ENCODE measurements around the gene TCF7L1.

The TCF7L1 gene

GRCh38 chr2:85236084-85236483 lies 102.9 kb downstream of the TCF7L1 start:
- no peaks in the 10 kb centered on the region for H3K36me3 ChIP-seq (replicated peaks; ENCODE audit: insufficient read depth, low read length)
- H3K27ac ChIP-seq (ENCODE audit: low read length), result no peak overlapping the region
- no peaks in the 10 kb centered on the region for H3K4me1 ChIP-seq (ENCODE audit: low read length)
- no peaks in the 10 kb centered on the region for H3K27me3 ChIP-seq (replicated peaks; ENCODE audit: insufficient read depth, low read length)
- no peak overlapping the region for H3K9ac ChIP-seq (ENCODE audit: low read length)
- no peak overlapping the region for H3K4me2 ChIP-seq (ENCODE audit: low read depth, low read length)
- no peaks in the 10 kb centered on the region for H4K20me1 ChIP-seq (ENCODE audit: insufficient read depth, low read length)
- no peak overlapping the region for H3K4me3 ChIP-seq (ENCODE audit: low read length)
- TF ChIP-seq EZH2phosphoT487 (IDR thresholded peaks at IDR 0.05; ENCODE audit: low read length), result no peak
- TF ChIP-seq EZH2 (optimal IDR thresholded peaks at IDR 0.05; ENCODE audit: low read depth, low read length), result no peak
- TF ChIP-seq CTCF (IDR thresholded peaks at IDR 0.05; ENCODE audit: low read length), result no peak
- no peaks in the 10 kb centered on the region for H3K79me2 ChIP-seq (ENCODE audit: low read length)
- H3K9me3 ChIP-seq (replicated peaks; ENCODE audit: insufficient read depth, low read length), result no peaks in the 10 kb centered on the region
- no peaks in the 10 kb centered on the region for H3K9me2 ChIP-seq (replicated peaks; ENCODE audit: insufficient read depth, low read length)
- no peak overlapping the region for H2AFZ ChIP-seq (ENCODE audit: low read length)
- no peak for DNase-seq
- H3F3A ChIP-seq (ENCODE audit: insufficient read depth, low read length), result no peaks in the 10 kb centered on the region

GRCh38 chr2:85237849-85238565 lies 104.8 kb downstream of the TCF7L1 start:
- Histone ChIP-seq H3K79me2 (ENCODE audit: low read length) (no peaks in the 10 kb centered on the region), H3K9me3 (replicated peaks; ENCODE audit: insufficient read depth, low read length) (no peaks in the 10 kb centered on the region), H3K4me1 (ENCODE audit: low read length) (no peaks in the 10 kb centered on the region), H3K4me3 (ENCODE audit: low read length) (no peak overlapping the region), H3K36me3 (replicated peaks; ENCODE audit: insufficient read depth, low read length) (no peaks in the 10 kb centered on the region), H4K20me1 (ENCODE audit: insufficient read depth, low read length) (no peaks in the 10 kb centered on the region), H2AFZ (ENCODE audit: low read length) (no peak overlapping the region), H3F3A (ENCODE audit: insufficient read depth, low read length) (no peaks in the 10 kb centered on the region), H3K27ac (ENCODE audit: low read length) (no peak overlapping the region), H3K9ac (ENCODE audit: low read length) (no peak overlapping the region), H3K9me2 (replicated peaks; ENCODE audit: insufficient read depth, low read length) (no peaks in the 10 kb centered on the region), H3K27me3 (replicated peaks; ENCODE audit: insufficient read depth, low read length) (no peaks in the 10 kb centered on the region), H3K4me2 (ENCODE audit: low read depth, low read length) (no peak overlapping the region)
- DNase-seq, result no peak
- TF ChIP-seq EZH2 (optimal IDR thresholded peaks at IDR 0.05; ENCODE audit: low read depth, low read length) (no peak), EZH2phosphoT487 (IDR thresholded peaks at IDR 0.05; ENCODE audit: low read length) (no peak), CTCF (IDR thresholded peaks at IDR 0.05; ENCODE audit: low read length) (no peak)

GRCh38 chr2:85238607-85239006 lies 105.4 kb downstream of the TCF7L1 start:
- Histone ChIP-seq H3K4me2 (ENCODE audit: low read depth, low read length) (no peak overlapping the region), H3F3A (ENCODE audit: insufficient read depth, low read length) (no peaks in the 10 kb centered on the region), H3K27me3 (replicated peaks; ENCODE audit: insufficient read depth, low read length) (no peaks in the 10 kb centered on the region), H3K36me3 (replicated peaks; ENCODE audit: insufficient read depth, low read length) (no peaks in the 10 kb centered on the region), H3K79me2 (ENCODE audit: low read length) (no peaks in the 10 kb centered on the region), H2AFZ (ENCODE audit: low read length) (no peak overlapping the region), H3K9ac (ENCODE audit: low read length) (no peak overlapping the region), H3K9me3 (replicated peaks; ENCODE audit: insufficient read depth, low read length) (no peaks in the 10 kb centered on the region), H3K27ac (ENCODE audit: low read length) (no peak overlapping the region), H3K9me2 (replicated peaks; ENCODE audit: insufficient read depth, low read length) (no peaks in the 10 kb centered on the region), H3K4me1 (ENCODE audit: low read length) (no peaks in the 10 kb centered on the region), H4K20me1 (ENCODE audit: insufficient read depth, low read length) (no peaks in the 10 kb centered on the region), H3K4me3 (ENCODE audit: low read length) (no peak overlapping the region)
- TF ChIP-seq CTCF (IDR thresholded peaks at IDR 0.05; ENCODE audit: low read length) (no peak), EZH2phosphoT487 (IDR thresholded peaks at IDR 0.05; ENCODE audit: low read length) (no peak), EZH2 (optimal IDR thresholded peaks at IDR 0.05; ENCODE audit: low read depth, low read length) (no peak)
- DNase-seq, result no peak

Data from MM.1S (cell line).